Brain microvascular endothelial cell (primary cell): ENCODE measurements around the gene DDX42.

ENCODE experiments used
- DNase-seq: peaks from one replicate; pipeline ENCODE4 v3.0.0-alpha.2; 2020
- H3K27ac ChIP-seq: fragments of 250-450 bp; sonication (Bioruptor Pico); 2 replicates; pipeline ENCODE4 v1.5.1; 2020; ENCODE audit warnings: mild to moderate bottlenecking, moderate library complexity
- H3K27me3 ChIP-seq: fragments of 250-450 bp; sonication (Bioruptor Pico); replicated peaks from 2 replicates; pipeline ENCODE4 v1.5.1; 2020; ENCODE audit warnings: mild to moderate bottlenecking
- H3K36me3 ChIP-seq: fragments of 250-450 bp; sonication (Bioruptor Pico); replicated peaks from 2 replicates; pipeline ENCODE4 v1.5.1; 2020; ENCODE audit warnings: mild to moderate bottlenecking
- H3K4me3 ChIP-seq: 2 replicates; pipeline ENCODE4 v1.5.1; 2011; ENCODE audit warnings: low read depth, mild to moderate bottlenecking, control low read depth, low read length, moderate library complexity
- CTCF ChIP-seq: IDR thresholded peaks from 2 replicates; pipeline ENCODE4 v1.5.1; 2011; ENCODE audit warnings: low read depth, mild to moderate bottlenecking, moderate library complexity, low read length, control low read depth, inconsistent platforms; ENCODE audit errors: missing control alignments
- in situ Hi-C: cut with HindIII; loops from 2 replicates; pipeline ENCODE4 v1.10.0; 2017; ENCODE audit warnings: low sequenced_read_pairs, low pct_ligation_motif_present

The DDX42 gene

DNA sequence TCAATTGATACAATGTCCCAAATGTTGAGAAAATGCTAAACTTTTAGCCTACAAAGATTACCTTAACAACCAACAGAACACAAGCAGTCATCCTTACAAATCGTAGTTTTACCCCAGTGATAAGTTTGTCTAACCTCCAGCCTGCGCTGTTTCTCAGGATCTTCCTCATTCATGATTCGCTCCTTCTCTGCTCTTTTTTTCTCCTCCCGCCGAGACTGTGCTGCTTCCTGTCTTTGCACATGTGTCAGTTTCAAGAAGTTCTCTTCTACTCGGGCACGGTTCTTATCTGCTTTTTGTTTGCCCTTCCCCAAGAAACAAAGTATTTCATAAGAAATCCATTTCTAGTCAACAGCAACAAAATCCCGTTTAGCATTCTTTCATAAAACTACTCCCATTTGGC lies 22.2 kb upstream of the DDX42 start:
- no peak overlapping the region for H3K4me3 ChIP-seq
- no peaks in the 10 kb centered on the region for H3K27me3 ChIP-seq
- in situ Hi-C loops: no loop called here
- H3K27ac ChIP-seq: no peak overlapping the region
- no peak for TF ChIP-seq CTCF
- DNase-seq: no peak
- peaks cover 66% of the 10 kb centered on the region for H3K36me3 ChIP-seq

DNA sequence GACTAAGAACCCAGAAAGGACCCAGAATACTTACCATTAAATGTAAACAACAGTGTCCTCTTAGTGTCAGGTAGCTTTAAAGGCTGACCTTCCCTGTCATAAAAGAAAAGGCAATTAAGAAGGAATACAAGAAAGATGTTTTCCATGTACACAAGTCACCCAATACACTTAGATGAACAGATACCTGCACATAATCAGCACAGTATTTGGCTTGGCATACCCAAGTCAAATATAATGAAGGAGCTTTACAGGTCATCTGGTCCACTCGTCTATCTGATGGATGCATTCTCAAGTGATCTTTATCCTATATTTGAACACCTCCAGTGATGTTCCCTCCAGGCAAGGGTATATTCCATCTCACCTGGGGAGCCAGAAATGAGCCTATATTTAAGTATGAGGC lies 21.3 kb upstream of the DDX42 start:
- in situ Hi-C loops: no loop called here
- TF ChIP-seq CTCF: no peak

GRCh38 chr17:63753215-63753614 lies 20.8 kb upstream of the DDX42 start:
- Histone ChIP-seq H3K4me3 (no peak overlapping the region), H3K27ac (no peak overlapping the region), H3K36me3 (peaks cover 73% of the 10 kb centered on the region), H3K27me3 (no peaks in the 10 kb centered on the region)
- in situ Hi-C loops: no loop called here
- no peak for DNase-seq
- TF ChIP-seq CTCF: no peak

More for the DNA sequence above, 21.3 kb upstream of the DDX42 start:
- no peaks in the 10 kb centered on the region for H3K27me3 ChIP-seq
- peaks cover 72% of the 10 kb centered on the region for H3K36me3 ChIP-seq
- H3K27ac ChIP-seq: no peak overlapping the region
- DNase-seq: no peak
- no peak overlapping the region for H3K4me3 ChIP-seq

- H3K36me3 ChIP-seq: peaks cover 73% of the 10 kb centered on the region
- no peak overlapping the region for H3K27ac ChIP-seq
- no peak overlapping the region for H3K4me3 ChIP-seq
- no peak for TF ChIP-seq CTCF
- no peaks in the 10 kb centered on the region for H3K27me3 ChIP-seq
- DNase-seq: no peak
- in situ Hi-C loops: no loop called here
Measured at GRCh38 chr17:63754046-63754445, 19.9 kb upstream of the DDX42 start.

- in situ Hi-C loops: no loop called here
- peaks cover 58% of the 10 kb centered on the region for H3K36me3 ChIP-seq
Measured at GRCh38 chr17:63758428-63758827, 15.5 kb upstream of the DDX42 start.

More at GRCh38 chr17:63758428-63758827, 15.5 kb upstream of the DDX42 start:
- no peak for TF ChIP-seq CTCF
- Histone ChIP-seq H3K27me3 (no peaks in the 10 kb centered on the region), H3K27ac (no peak overlapping the region), H3K4me3 (no peak overlapping the region)
- no peak for DNase-seq
